Measurements from ENCODE around the gene GRB10.

- TF ChIP-seq SP1 (IDR thresholded peaks at IDR 0.05): no peak
- no peak for TF ChIP-seq FOXM1 (IDR thresholded peaks at IDR 0.05; ENCODE audit: borderline replicate concordance)
Measured at GRCh38 chr7:50706469-50706937, 76.2 kb downstream of the GRB10 start.
